Esophagus muscularis mucosa (tissue), 4 donors: Measurements from ENCODE around the gene CREBL2.

Source experiments
- EP300 ChIP-seq: sonication (generic); formaldehyde crosslinking; IDR thresholded peaks from one replicate; pipeline ENCODE4 v1.6.1; 2017; ENCODE audit warnings: antibody characterized with exemption
- POLR2A ChIP-seq: fragments of 450-650 bp; IDR thresholded peaks from one replicate; pipeline ENCODE4 v1.6.1; 2017; ENCODE audit warnings: antibody characterized with exemption, moderate library complexity, mild to moderate bottlenecking, low read depth
- TF ChIP-seq, protein P1 (sequence below), 3 experiments: fragments of 200-600 bp in 2 of 3; fragments of 450-650 bp in 1 of 3; sonication (generic) in 2 of 3; IDR thresholded peaks; one replicate each; pipeline ENCODE4 v1.5.1; 2017 to 2019; ENCODE audit warnings: antibody characterized with exemption in 3 of 3, mild to moderate bottlenecking in 2 of 3, moderate library complexity in 1 of 3

DNA sequence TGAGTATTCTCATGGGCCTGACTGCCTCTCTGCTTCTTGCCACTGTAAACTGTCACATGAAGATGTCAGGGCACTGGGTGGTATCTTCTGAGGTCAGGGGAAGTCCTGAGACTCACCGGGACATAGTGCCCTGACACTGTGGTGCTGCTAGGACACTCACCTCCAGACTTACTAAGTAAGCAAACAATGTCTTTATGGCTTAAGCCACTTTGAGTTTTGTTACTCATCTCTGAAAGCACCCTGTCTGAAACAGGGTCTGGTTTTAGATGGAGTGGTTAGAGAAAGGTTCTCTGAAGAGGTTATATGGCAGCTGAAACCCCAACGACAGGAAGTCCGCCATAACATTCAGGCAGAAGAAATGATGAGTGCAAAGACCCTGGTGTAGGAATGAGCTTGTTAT, 61.6 kb downstream of the CREBL2 start:
- TF ChIP-seq, protein P1, sequence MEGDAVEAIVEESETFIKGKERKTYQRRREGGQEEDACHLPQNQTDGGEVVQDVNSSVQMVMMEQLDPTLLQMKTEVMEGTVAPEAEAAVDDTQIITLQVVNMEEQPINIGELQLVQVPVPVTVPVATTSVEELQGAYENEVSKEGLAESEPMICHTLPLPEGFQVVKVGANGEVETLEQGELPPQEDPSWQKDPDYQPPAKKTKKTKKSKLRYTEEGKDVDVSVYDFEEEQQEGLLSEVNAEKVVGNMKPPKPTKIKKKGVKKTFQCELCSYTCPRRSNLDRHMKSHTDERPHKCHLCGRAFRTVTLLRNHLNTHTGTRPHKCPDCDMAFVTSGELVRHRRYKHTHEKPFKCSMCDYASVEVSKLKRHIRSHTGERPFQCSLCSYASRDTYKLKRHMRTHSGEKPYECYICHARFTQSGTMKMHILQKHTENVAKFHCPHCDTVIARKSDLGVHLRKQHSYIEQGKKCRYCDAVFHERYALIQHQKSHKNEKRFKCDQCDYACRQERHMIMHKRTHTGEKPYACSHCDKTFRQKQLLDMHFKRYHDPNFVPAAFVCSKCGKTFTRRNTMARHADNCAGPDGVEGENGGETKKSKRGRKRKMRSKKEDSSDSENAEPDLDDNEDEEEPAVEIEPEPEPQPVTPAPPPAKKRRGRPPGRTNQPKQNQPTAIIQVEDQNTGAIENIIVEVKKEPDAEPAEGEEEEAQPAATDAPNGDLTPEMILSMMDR (IDR thresholded peaks at IDR 0.05): no peak
- no peak for TF ChIP-seq POLR2A
- no peak for TF ChIP-seq EP300
